GM23338 (cell line): ENCODE data around the gene AMBRA1. TPM values are rescaled to one million over a fixed set of nuclear protein-coding genes. Genes with fewer than 3 reads are reported as not detected.

Experiments used
- ATAC-seq: fragments of 200-7000 bp; cut with Tn5 transposase; 3 replicates; pipeline ENCODE4 v1.9.1; 2020
- DNase-seq: peaks from one replicate; pipeline ENCODE4 v3.0.0-alpha.2; 2015; ENCODE audit warnings: low spot score
- H2AFZ ChIP-seq: fragments of 200-600 bp; sonication (generic); 2 replicates; pipeline ENCODE4 v1.8.0; 2016; ENCODE audit warnings: antibody characterized with exemption, mild to moderate bottlenecking, moderate library complexity
- H3F3A ChIP-seq: fragments of 200-600 bp; sonication (generic); replicated peaks from 2 replicates; pipeline ENCODE4 v1.8.0; 2017; ENCODE audit warnings: antibody characterized with exemption, mixed run types, low read depth
- H3K27ac ChIP-seq: fragments of 200-600 bp; sonication (generic); 2 replicates; pipeline ENCODE4 v1.6.1; 2016; ENCODE audit warnings: low read depth
- H3K27me3 ChIP-seq: fragments of 200-600 bp; sonication (generic); 2 replicates; pipeline ENCODE4 v1.8.0; 2016; ENCODE audit warnings: mild to moderate bottlenecking, mixed run types, moderate library complexity; ENCODE audit not compliant: insufficient read depth
- H3K36me3 ChIP-seq: fragments of 200-600 bp; sonication (generic); 2 replicates; pipeline ENCODE4 v1.8.0; 2016; ENCODE audit warnings: mild to moderate bottlenecking; ENCODE audit not compliant: insufficient read depth
- H3K4me1 ChIP-seq: fragments of 200-600 bp; sonication (generic); 2 replicates; pipeline ENCODE4 v1.8.0; 2016; ENCODE audit warnings: mild to moderate bottlenecking, moderate library complexity; ENCODE audit not compliant: insufficient read depth
- H3K4me2 ChIP-seq: fragments of 200-600 bp; sonication (generic); 2 replicates; pipeline ENCODE4 v1.7.1; 2017; ENCODE audit warnings: mixed run types
- H3K4me3 ChIP-seq: fragments of 200-600 bp; sonication (generic); 2 replicates; pipeline ENCODE4 v1.6.1; 2016; ENCODE audit warnings: mixed run types
- H3K79me2 ChIP-seq: fragments of 200-600 bp; sonication (generic); replicated peaks from 2 replicates; pipeline ENCODE4 v1.8.0; 2017; ENCODE audit warnings: mild to moderate bottlenecking; ENCODE audit not compliant: insufficient read depth
- H3K9me2 ChIP-seq: fragments of 200-600 bp; sonication (generic); 2 replicates; pipeline ENCODE4 v1.8.0; 2017; ENCODE audit not compliant: insufficient read depth
- H4K20me1 ChIP-seq: fragments of 200-600 bp; sonication (generic); replicated peaks from 2 replicates; pipeline ENCODE4 v1.8.0; 2017; ENCODE audit warnings: mild to moderate bottlenecking; ENCODE audit not compliant: insufficient read depth
- H3K27ac Mint-ChIP-seq: 2 replicates; pipeline ENCODE4 v1.8.0; 2020; ENCODE audit warnings: inconsistent platforms, mild to moderate bottlenecking, moderate library complexity, mixed read lengths
- H3K27me3 Mint-ChIP-seq: 3 replicates; pipeline ENCODE4 v1.8.0; 2022; ENCODE audit warnings: low read depth, mild to moderate bottlenecking, moderate library complexity, mixed read lengths, inconsistent platforms; ENCODE audit not compliant: insufficient read depth, poor library complexity
- H3K36me3 Mint-ChIP-seq: 3 replicates; pipeline ENCODE4 v1.8.0; 2021; ENCODE audit warnings: low read depth, mild to moderate bottlenecking, inconsistent platforms, moderate library complexity, mixed read lengths
- H3K4me1 Mint-ChIP-seq: 3 replicates; pipeline ENCODE4 v1.8.0; 2020; ENCODE audit warnings: mild to moderate bottlenecking, inconsistent platforms, mixed read lengths
- H3K4me3 Mint-ChIP-seq: 3 replicates; pipeline ENCODE4 v1.8.0; 2021; ENCODE audit warnings: moderate library complexity, mild to moderate bottlenecking, inconsistent platforms, mixed read lengths
- H3K9me3 Mint-ChIP-seq: 3 replicates; pipeline ENCODE4 v1.8.0; 2020; ENCODE audit warnings: moderate library complexity, mild to moderate bottlenecking, inconsistent platforms, mixed read lengths
- CREB1 ChIP-seq: fragments of 250-450 bp; sonication (Bioruptor Pico); IDR thresholded peaks from 2 replicates; pipeline ENCODE4 v1.5.0; 2020; ENCODE audit warnings: low read depth, mild to moderate bottlenecking, moderate library complexity
- CTCF ChIP-seq, 2 experiments: fragments of 200-600 bp in 1 of 2; sonication (generic) in 1 of 2; conservative IDR thresholded peaks; 2 replicates each; pipeline versions ENCODE4 v1.5.1 to v1.6.1; 2016 to 2017; ENCODE audit warnings: antibody characterized with exemption in 2 of 2, low read depth in 2 of 2, mild to moderate bottlenecking in 2 of 2, moderate library complexity in 1 of 2
- EZH2 ChIP-seq: fragments of 200-600 bp; sonication (generic); IDR thresholded peaks from one replicate; pipeline ENCODE4 v1.8.0; 2017; ENCODE audit warnings: antibody characterized with exemption, mild to moderate bottlenecking, low read depth; ENCODE audit not compliant: unreplicated experiment
- EZH2phosphoT487 ChIP-seq: fragments of 200-600 bp; sonication (generic); IDR thresholded peaks from one replicate; pipeline ENCODE4 v1.8.1; 2018; ENCODE audit warnings: antibody characterized with exemption; ENCODE audit not compliant: unreplicated experiment
- JUNB ChIP-seq: IDR thresholded peaks from one replicate; pipeline ENCODE4 v1.6.1; 2016; ENCODE audit warnings: antibody characterized with exemption; ENCODE audit not compliant: unreplicated experiment
- NANOG ChIP-seq: IDR thresholded peaks from 2 replicates; pipeline ENCODE4 v1.6.1; 2016; ENCODE audit warnings: antibody characterized with exemption, borderline replicate concordance
- POLR2AphosphoS5 ChIP-seq: IDR thresholded peaks from 2 replicates; pipeline ENCODE4 v1.6.1; 2016; ENCODE audit warnings: antibody characterized with exemption, low read depth
- REST ChIP-seq: IDR thresholded peaks from one replicate; pipeline ENCODE4 v1.6.1; 2018; ENCODE audit warnings: antibody characterized with exemption; ENCODE audit not compliant: unreplicated experiment
- STAT1 ChIP-seq: IDR thresholded peaks from one replicate; pipeline ENCODE4 v1.6.1; 2016; ENCODE audit warnings: antibody characterized with exemption; ENCODE audit not compliant: unreplicated experiment
- ZNF114 ChIP-seq: fragments of 250-450 bp; sonication (Bioruptor Pico); IDR thresholded peaks from 2 replicates; pipeline ENCODE4 v1.5.0; 2020; ENCODE audit warnings: mild to moderate bottlenecking, moderate library complexity
- ZNF462 ChIP-seq: fragments of 250-450 bp; sonication (Bioruptor Pico); IDR thresholded peaks from 2 replicates; pipeline ENCODE4 v1.5.0; 2020; ENCODE audit warnings: mild to moderate bottlenecking, moderate library complexity
- polyA plus RNA-seq: library from polyadenylated mRNA; unstranded; fragments of >200 nt; fragmentation: Nextera tagmentation; extraction: Ambion mirVana; gene quantifications from 2 replicates; pipeline ENCODE4 v1.2.1, GENCODE V29; 2016
- total RNA-seq: library from RNA; depleted of rRNA; stranded (reverse); fragments of >200 nt; shearing (Covaris generic); gene quantifications from 2 replicates; pipeline ENCODE4 v1.2.3, GENCODE V29; 2014

AMBRA1 gene
- total and polyA plus RNA-seq, 2 experiments from 2014 or later: 8.3 to 34.8 TPM

GRCh38 chr11:46417711-46418110 lies 176.1 kb downstream of the AMBRA1 start:
- no peaks in the 10 kb centered on the region for H3K79me2 ChIP-seq
- no peaks in the 10 kb centered on the region for H3K9me2 ChIP-seq
- no peaks in the 10 kb centered on the region for H3K27me3 ChIP-seq
- Mint-ChIP-seq H3K36me3 (peaks cover 18% of the 10 kb centered on the region), H3K4me1 (peaks cover 17% of the 10 kb centered on the region; the same call in 2 of the 3 replicates), H3K9me3 (no peaks in the 10 kb centered on the region; the same call in 2 of the 3 replicates), H3K4me3 (no peak overlapping the region), H3K27me3 (peaks cover 10% of the 10 kb centered on the region), H3K27ac (peak overlapping the region; percentile 53)
- DNase-seq (peak; percentile 25), ATAC-seq (peak; percentile 80)
- peaks cover 4% of the 10 kb centered on the region; the same call in 1 of the 2 replicates for H3K4me1 ChIP-seq
- peak overlapping the region; percentile 80; the same call in 1 of the 2 replicates for H3K27ac ChIP-seq
- TF ChIP-seq CREB1 (CRISPR knock-in tag) (no peak), NANOG (no peak), REST (no peak), ZNF114 (CRISPR knock-in tag) (no peak), CTCF (conservative IDR thresholded peaks at IDR 0.05; ENCODE audit: low read depth in 2 of 2) (no peak), JUNB (no peak), EZH2 (no peak), POLR2AphosphoS5 (no peak), STAT1 (no peak), EZH2phosphoT487 (no peak), ZNF462 (no peak)
- H3K4me2 ChIP-seq: no peak overlapping the region
- peaks cover 3% of the 10 kb centered on the region; the same call in 1 of the 2 replicates for H3K36me3 ChIP-seq
- H2AFZ ChIP-seq: no peak overlapping the region
- no peak overlapping the region for H3K4me3 ChIP-seq
- H3F3A ChIP-seq: no peaks in the 10 kb centered on the region
- H4K20me1 ChIP-seq: no peaks in the 10 kb centered on the region
